Ascending aorta (tissue), 2 donors: Measurements from ENCODE around the gene HDAC10. TPM values are rescaled to one million over a fixed set of nuclear protein-coding genes. Genes with fewer than 3 reads are reported as not detected.

Experiments used
- DNase-seq, 2 donors: peaks; one replicate each; pipeline ENCODE4 v3.0.0-alpha.2; 2019; ENCODE audit warnings: low spot score in 2 of 2
- H3K27ac ChIP-seq, 2 donors: fragments of 200-600 bp; sonication (generic); one replicate each; pipeline ENCODE4 v1.5.1; 2016 to 2017; ENCODE audit warnings: mild to moderate bottlenecking in 1 of 2
- H3K27me3 ChIP-seq: fragments of 200-600 bp; sonication (generic); one replicate; pipeline ENCODE4 v1.5.1; 2017
- H3K36me3 ChIP-seq, 2 donors: fragments of 200-600 bp; sonication (generic); one replicate each; pipeline ENCODE4 v1.5.1; 2016
- H3K4me1 ChIP-seq, 2 donors: fragments of 200-600 bp; sonication (generic); one replicate each; pipeline ENCODE4 v1.5.1; 2016 to 2017; ENCODE audit warnings: mild to moderate bottlenecking in 1 of 2
- H3K4me3 ChIP-seq, 2 donors: fragments of 200-600 bp; sonication (generic); one replicate each; pipeline ENCODE4 v1.5.1; 2016 to 2017; ENCODE audit warnings: mild to moderate bottlenecking in 1 of 2
- H3K9me3 ChIP-seq, 2 donors: fragments of 200-600 bp; sonication (generic); one replicate each; pipeline ENCODE4 v1.5.1; 2016
- intact Hi-C: fragments of 100-400 bp; cut with DNase I; formaldehyde crosslinking; loops from one replicate; pipeline ENCODE4 v1.15.1; 2023
- total RNA-seq: library from RNA; depleted of rRNA; stranded (reverse); fragments of >200 nt; gene quantifications from one replicate; pipeline ENCODE4 v1.1.0, GENCODE V29; 2016
- TF ChIP-seq, protein P1 (sequence below), 3 experiments: fragments of 200-600 bp in 2 of 3; fragments of 450-650 bp in 1 of 3; sonication (generic) in 2 of 3; IDR thresholded peaks; one replicate each; pipeline ENCODE4 v1.5.1; 2016 to 2019; ENCODE audit warnings: antibody characterized with exemption in 3 of 3, mild to moderate bottlenecking in 1 of 3, moderate library complexity in 1 of 3

HDAC10 gene
- total RNA-seq, 1 donor from 2014 or later = 73.2 TPM

DNA sequence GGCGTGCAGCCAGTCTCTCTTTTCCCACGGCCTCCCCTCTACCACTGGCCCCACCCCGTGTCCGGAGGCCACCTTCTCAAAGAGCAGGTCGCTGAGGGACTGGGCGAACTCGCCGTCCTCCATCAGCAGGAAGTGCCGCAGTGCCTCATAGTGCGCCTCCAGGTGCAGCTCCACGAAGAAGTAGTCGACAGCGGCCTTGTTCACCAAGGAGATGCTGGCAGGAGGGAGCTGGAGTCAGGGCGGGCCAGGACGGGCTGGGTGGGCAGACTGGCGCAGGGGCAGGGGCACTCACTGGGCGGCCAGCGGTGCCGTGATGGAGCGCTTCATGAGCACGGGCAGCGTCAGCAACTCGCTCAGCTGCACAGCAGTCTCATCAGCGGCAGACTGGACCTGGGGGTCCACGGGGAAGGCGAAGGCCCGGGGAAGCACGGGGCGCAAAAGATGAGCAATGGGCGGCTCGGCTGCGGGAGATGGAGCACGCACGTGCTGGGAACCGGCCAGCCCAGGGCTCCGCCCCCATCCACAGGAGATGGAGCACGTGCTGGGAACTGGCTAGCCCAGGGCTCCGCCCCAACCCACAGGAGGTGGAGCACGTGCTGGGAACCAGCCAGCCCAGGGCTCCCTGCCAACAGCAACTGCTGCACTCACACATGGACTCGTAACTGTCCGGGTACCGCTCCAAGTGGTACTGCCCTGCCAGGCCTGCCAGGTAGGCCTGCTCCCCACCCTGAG lies 31.9 kb downstream of the HDAC10 start:
- no peak for DNase-seq
- TF ChIP-seq, protein P1, sequence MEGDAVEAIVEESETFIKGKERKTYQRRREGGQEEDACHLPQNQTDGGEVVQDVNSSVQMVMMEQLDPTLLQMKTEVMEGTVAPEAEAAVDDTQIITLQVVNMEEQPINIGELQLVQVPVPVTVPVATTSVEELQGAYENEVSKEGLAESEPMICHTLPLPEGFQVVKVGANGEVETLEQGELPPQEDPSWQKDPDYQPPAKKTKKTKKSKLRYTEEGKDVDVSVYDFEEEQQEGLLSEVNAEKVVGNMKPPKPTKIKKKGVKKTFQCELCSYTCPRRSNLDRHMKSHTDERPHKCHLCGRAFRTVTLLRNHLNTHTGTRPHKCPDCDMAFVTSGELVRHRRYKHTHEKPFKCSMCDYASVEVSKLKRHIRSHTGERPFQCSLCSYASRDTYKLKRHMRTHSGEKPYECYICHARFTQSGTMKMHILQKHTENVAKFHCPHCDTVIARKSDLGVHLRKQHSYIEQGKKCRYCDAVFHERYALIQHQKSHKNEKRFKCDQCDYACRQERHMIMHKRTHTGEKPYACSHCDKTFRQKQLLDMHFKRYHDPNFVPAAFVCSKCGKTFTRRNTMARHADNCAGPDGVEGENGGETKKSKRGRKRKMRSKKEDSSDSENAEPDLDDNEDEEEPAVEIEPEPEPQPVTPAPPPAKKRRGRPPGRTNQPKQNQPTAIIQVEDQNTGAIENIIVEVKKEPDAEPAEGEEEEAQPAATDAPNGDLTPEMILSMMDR (IDR thresholded peaks at IDR 0.05) = no peak
- no peaks in the 10 kb centered on the region for H3K9me3 ChIP-seq
- H3K4me3 ChIP-seq = no peak overlapping the region
- no peaks in the 10 kb centered on the region for H3K27me3 ChIP-seq
- no peaks in the 10 kb centered on the region for H3K4me1 ChIP-seq
- H3K36me3 ChIP-seq = peaks cover 77 to 88% of the 10 kb centered on the region in 2 donors
- no peak overlapping the region for H3K27ac ChIP-seq
- intact Hi-C loops = no loop called here

DNA sequence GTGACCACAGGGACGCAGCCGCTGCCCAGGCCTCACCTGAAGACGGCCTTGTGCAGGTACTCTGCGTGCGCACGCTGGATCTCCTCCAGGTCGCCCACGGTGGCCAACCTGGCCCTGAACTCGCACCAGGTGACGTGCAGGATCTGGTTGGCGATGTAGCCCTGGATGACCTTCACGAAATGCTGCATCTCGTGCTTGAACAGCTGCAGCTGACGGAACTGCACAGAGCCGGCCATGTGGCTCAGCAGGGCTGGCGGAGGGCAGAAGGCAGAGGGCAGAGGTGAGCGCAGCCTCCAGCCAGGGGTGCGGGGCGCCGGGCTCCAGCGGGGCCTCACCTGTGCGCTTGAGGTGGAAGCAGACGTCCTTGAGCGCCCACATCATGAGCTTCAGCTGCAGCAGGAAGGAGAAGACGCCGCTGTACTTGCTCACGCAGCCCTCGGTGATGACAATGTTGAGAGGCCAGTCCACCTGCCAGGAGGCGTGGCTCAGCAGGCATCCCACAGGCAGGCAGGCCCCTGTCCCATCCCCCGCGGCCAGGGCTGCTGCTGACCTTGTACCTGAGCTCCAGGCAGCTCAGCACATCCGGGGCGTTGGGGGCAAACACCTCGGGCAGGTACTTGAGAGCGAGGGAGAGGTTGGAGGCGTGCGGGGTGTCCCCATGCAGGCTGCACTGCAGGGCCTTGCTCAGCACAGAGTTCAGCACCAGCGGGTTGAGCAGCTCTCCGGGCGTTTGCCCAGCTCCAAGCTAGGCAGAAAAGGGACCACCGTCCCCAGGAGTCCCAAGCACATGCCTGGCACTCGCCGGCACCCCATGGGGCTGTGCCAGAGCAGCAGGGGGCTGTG lies 32.7 kb downstream of the HDAC10 start:
- H3K4me3 ChIP-seq = no peak overlapping the region
- H3K9me3 ChIP-seq = no peaks in the 10 kb centered on the region
- H3K36me3 ChIP-seq = peaks cover 70 to 84% of the 10 kb centered on the region in 2 donors
- intact Hi-C loops = no loop called here
- no peaks in the 10 kb centered on the region for H3K27me3 ChIP-seq
- no peak for DNase-seq
- H3K4me1 ChIP-seq = no peaks in the 10 kb centered on the region
- TF ChIP-seq, protein P1 (IDR thresholded peaks at IDR 0.05) = no peak
- no peak overlapping the region for H3K27ac ChIP-seq

DNA sequence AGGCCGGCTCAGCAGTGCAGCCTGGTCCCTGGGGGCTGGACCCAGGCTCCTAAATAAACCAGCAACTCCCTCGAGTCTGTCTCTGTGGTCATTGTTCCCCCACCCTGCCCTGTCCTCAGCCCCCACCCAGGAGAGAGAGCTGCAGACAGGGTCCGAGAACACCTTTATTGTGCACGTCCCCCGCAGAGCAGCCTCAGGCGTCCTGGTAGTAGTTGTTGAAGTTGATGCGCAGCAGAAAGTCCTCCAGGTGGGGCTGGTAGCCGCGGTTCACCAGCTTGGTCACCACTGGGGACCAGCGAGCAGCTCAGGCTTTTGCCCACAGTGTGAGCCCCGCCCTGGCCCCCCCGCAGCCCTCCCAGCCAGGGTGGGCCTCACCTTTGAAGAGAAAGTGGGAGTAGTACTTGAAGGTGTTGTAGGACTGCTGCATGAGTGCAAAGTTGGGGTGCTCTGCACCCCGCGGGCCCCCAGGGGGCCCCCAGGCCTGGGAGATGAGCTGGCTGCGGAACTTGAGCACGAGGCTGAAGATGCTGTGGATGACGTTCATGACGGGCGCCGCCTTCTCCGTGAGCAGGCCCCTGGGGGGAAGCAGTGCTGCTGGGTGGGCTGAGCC lies 33.4 kb downstream of the HDAC10 start:
- intact Hi-C loops = no loop called here
- no peak for DNase-seq
- Histone ChIP-seq H3K27me3 (no peaks in the 10 kb centered on the region), H3K4me1 (no peaks in the 10 kb centered on the region), H3K27ac (no peak overlapping the region), H3K36me3 (peaks cover 65 to 84% of the 10 kb centered on the region in 2 donors), H3K9me3 (no peaks in the 10 kb centered on the region), H3K4me3 (no peak overlapping the region)
- TF ChIP-seq, protein P1 (IDR thresholded peaks at IDR 0.05) = no peak

DNA sequence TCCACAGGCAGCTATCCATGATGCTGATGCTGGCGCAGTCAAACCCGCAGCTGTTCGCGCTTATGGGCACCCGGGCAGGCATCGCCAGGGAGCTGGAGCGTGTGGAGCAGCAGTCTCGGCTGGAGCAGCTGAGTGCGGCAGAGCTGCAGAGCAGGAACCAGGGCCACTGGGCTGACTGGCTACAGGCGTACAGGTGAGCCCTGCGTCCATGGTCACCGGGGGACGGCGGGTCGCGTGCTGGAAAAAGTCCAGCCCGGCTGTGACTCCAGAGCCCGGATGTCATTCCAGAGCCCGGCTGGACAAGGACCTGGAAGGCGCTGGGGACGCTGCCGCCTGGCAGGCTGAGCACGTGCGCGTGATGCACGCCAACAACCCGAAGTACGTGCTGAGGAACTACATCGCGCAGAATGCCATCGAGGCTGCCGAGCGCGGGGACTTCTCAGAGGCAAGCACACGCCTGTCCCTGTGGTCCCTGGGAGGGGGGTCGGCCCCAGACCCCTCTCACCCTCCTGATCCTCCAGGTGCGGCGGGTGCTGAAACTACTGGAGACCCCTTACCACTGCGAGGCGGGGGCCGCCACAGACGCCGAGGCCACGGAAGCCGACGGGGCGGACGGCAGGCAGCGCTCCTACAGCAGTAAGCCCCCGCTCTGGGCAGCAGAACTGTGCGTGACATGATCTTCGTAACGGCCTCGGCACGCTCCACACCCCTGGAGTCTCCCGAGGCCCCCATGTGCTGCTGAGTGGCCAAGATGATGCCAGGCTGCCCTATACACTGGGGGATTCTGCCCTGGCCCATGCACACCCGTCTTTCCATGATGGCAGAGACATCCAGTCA lies 34.2 kb downstream of the HDAC10 start:
- H3K27ac ChIP-seq = no peak overlapping the region
- TF ChIP-seq, protein P1 (IDR thresholded peaks at IDR 0.05) = no peak
- H3K4me3 ChIP-seq = no peak overlapping the region
- H3K9me3 ChIP-seq = no peaks in the 10 kb centered on the region
- H3K4me1 ChIP-seq = no peaks in the 10 kb centered on the region
- H3K36me3 ChIP-seq = peaks cover 61 to 84% of the 10 kb centered on the region in 2 donors
- H3K27me3 ChIP-seq = no peaks in the 10 kb centered on the region
- DNase-seq = no peak
- intact Hi-C loops = no loop called here

DNA sequence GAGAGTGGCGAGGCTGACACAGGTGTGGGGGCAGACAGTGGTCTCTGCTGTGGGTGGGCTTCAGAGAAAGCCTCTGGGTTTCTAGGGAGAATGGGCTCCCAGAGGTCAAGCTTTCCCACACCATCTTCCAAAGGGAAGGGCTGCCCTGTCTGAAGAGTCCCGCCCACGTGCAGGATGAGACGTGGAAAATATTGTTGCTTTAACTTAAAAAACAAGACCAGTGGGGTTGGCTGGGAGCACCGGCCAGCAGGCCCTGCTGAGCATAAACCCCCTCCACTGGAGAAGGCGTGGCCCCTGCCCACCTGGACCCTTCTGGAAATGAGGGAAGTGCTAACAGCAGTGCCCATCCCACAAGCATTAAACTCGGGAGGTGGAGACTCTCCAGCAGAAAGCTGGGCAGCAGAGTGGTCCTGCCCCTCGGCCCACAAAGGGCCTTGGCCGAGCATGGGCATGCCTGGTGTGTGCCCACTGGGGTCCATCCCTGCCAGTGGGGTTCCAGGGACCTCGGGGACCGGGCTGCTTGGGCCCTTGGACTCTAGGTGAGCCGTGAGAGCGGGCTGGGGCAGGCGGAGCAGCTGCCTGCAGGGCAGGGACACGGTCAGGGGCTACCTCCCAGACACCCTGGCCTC lies 34.9 kb downstream of the HDAC10 start:
- intact Hi-C loops = no loop called here
- TF ChIP-seq, protein P1 (IDR thresholded peaks at IDR 0.05) = no peak
- no peak for DNase-seq
- peaks cover 56 to 83% of the 10 kb centered on the region in 2 donors for H3K36me3 ChIP-seq
- no peaks in the 10 kb centered on the region for H3K9me3 ChIP-seq
- H3K4me3 ChIP-seq = no peak overlapping the region
- no peaks in the 10 kb centered on the region for H3K4me1 ChIP-seq
- H3K27me3 ChIP-seq = no peaks in the 10 kb centered on the region
- H3K27ac ChIP-seq = no peak overlapping the region
